HG02884 (cell line): ENCODE results near the gene ABCA1.
A peak's percentile ranks its signal among the peaks of the same experiment; 100 is the strongest.
"Not testable (repeated sequence)": the region's sequence is repeated elsewhere in the genome, so short reads cannot be mapped to it uniquely, and the experiment has no call there.

ENCODE experiments used
- ATAC-seq: cut with Tn5 transposase; IDR thresholded peaks from one replicate; pipeline ENCODE4 v1.9.1; 2021; ENCODE audit warnings: mild to moderate bottlenecking, moderate library complexity; ENCODE audit not compliant: unreplicated experiment

ABCA1 gene, protein sequence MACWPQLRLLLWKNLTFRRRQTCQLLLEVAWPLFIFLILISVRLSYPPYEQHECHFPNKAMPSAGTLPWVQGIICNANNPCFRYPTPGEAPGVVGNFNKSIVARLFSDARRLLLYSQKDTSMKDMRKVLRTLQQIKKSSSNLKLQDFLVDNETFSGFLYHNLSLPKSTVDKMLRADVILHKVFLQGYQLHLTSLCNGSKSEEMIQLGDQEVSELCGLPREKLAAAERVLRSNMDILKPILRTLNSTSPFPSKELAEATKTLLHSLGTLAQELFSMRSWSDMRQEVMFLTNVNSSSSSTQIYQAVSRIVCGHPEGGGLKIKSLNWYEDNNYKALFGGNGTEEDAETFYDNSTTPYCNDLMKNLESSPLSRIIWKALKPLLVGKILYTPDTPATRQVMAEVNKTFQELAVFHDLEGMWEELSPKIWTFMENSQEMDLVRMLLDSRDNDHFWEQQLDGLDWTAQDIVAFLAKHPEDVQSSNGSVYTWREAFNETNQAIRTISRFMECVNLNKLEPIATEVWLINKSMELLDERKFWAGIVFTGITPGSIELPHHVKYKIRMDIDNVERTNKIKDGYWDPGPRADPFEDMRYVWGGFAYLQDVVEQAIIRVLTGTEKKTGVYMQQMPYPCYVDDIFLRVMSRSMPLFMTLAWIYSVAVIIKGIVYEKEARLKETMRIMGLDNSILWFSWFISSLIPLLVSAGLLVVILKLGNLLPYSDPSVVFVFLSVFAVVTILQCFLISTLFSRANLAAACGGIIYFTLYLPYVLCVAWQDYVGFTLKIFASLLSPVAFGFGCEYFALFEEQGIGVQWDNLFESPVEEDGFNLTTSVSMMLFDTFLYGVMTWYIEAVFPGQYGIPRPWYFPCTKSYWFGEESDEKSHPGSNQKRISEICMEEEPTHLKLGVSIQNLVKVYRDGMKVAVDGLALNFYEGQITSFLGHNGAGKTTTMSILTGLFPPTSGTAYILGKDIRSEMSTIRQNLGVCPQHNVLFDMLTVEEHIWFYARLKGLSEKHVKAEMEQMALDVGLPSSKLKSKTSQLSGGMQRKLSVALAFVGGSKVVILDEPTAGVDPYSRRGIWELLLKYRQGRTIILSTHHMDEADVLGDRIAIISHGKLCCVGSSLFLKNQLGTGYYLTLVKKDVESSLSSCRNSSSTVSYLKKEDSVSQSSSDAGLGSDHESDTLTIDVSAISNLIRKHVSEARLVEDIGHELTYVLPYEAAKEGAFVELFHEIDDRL (N-terminal part only)

GRCh38 chr9:104927912-104928740 lies at the start of gene ABCA1:
Gene ABCA1, minus strand, starts transcription at chr9:104928155. Its CDS starts 24,476 bp downstream, at chr9:104903679.
- peak; percentile 35 for ATAC-seq

- no peak for ATAC-seq
Observed at GRCh38 chr9:104977580-104977979, 49.6 kb upstream of the ABCA1 start.

GRCh38 chr9:104977168-104977567 lies 49.2 kb upstream of the ABCA1 start:
- no peak for ATAC-seq

DNA sequence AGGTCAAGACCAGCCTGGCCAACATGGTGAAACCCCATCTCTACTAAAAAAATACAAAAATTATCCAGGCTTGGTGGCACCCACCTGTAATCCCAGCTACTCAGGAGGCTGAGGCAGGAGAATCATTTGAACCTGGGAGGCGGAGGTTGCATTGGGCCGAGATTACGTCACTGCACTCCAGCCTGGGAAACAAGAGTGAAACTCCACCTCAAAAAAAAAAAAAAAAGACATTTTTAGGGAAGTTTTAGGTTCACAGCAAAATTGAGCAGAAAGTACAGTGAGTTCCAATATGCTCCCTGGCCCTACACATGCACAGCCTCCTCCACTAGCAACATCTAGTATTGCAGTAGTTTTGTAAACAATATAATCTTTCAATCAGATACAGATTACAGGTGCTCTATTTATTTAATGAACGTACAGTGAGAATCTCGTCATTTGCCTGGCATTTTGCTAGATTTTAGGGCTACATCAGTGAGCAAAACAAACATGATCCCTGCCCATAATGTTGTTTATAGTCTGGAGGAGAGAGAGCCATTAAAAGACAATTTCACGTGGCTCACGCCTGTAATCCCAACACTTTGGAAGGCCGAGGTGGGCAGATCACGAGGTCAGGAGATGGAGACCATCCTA lies 48.1 kb upstream of the ABCA1 start:
- not testable (repeated sequence) for ATAC-seq

GRCh38 chr9:104974053-104974962 lies 46.4 kb upstream of the ABCA1 start:
- ATAC-seq, result no peak

- ATAC-seq, result no peak
Observed at GRCh38 chr9:104972242-104972866, 44.4 kb upstream of the ABCA1 start.

DNA sequence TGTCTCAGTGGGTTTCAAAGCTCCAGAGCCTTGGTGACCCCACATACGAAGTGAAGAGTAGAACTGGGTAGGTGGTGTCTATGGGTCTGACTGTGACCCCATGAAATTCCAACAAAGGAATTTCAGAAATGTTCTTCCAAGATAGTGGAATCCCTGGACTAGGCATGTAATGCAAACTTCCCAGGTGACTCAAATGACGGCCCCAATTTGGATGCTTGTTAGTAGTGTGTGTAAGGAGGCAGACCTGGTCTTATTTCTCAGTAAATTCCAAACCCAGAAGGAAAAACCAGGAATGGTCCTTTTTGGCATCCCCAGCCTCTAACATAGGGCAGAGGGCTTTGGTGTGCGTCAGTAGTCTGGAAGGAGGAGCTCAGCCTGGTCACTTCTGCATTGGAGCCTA lies 43.6 kb upstream of the ABCA1 start:
- ATAC-seq, result no peak

GRCh38 chr9:104970271-104970987 lies 42.5 kb upstream of the ABCA1 start:
- no peak for ATAC-seq

GRCh38 chr9:104969116-104969515 lies 41.2 kb upstream of the ABCA1 start:
- ATAC-seq, result no peak

DNA sequence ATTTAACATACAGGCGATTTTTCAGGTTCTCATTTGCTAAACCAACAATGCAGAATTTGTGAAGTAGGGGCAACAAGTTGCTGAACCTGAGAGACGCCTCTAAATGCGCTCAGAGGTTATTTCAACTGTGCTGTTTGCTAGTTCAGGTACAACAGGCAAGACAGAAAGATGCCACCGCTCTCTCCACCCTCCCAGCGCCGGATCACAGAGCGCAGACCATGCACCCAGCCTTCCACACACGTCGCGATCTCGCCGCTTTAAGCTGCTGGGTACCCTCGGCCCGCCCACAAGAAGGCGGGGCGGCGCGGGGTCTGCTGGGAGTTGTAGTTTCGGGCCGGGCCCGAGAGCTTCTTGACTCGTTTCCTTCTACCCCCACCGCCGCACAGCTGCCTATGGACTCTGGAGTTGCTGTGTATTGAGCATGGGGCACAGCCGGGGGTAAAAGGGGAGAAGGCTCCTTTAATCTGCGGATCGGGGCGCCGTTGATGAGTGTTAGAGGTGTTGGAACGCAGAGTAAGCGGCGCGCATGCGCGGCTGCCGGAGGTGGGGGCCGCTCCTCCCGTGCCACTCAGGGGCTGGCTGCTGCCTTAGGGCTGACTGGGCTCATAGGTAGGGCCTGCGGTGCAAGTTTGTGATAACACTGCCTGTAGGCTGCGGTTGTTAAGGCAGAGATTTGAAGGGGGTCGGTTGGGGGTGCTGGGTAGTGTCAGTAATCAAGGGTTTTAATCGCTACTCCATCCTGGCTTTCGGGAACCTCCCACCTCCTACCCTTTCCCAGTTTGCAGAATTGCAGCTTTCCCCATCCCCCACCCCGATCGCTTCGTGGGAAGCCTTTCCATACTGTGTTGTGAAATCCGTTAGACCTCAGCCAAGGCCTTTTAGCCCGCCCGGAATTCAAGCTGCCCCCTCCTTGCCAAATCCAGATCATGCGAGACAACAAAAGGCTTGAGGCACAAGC lies 40.3 kb upstream of the ABCA1 start:
- peak; percentile 98 for ATAC-seq

GRCh38 chr9:104963076-104963475 lies 35.1 kb upstream of the ABCA1 start:
- no peak for ATAC-seq

DNA sequence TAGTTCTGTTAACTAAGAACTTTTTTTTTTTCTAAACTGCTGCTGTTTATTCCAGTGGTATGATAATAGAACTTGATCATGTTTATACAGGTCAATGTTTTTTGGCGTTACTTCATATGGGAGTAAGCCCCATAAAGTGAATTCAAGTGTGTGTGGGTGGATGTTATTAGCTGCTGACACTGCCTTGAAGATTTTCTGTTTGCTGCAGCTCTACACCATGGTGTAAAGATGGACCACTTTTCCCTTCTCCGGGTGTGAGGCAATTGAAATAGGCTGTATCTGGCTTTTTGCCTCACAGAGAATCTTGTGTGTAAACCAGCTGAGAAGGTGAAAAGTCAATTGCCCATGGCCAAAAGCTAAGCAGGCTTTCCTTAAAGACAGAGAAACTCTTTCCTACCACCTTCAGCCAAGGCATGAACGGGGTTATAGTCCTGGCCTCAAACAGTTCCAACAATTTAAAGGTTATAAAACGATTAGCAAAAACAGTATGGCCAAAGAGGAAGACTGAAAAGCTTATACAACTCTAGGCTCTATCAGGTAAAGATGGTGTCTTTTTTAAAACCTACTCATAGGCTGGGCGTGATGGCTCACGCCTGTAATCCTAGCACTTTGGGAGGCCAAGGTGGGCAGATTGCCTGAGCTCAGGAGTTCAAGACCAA lies 33.9 kb upstream of the ABCA1 start:
- no peak for ATAC-seq

- peak; percentile 95 for ATAC-seq
Observed at GRCh38 chr9:104961238-104961637, 33.3 kb upstream of the ABCA1 start.

DNA sequence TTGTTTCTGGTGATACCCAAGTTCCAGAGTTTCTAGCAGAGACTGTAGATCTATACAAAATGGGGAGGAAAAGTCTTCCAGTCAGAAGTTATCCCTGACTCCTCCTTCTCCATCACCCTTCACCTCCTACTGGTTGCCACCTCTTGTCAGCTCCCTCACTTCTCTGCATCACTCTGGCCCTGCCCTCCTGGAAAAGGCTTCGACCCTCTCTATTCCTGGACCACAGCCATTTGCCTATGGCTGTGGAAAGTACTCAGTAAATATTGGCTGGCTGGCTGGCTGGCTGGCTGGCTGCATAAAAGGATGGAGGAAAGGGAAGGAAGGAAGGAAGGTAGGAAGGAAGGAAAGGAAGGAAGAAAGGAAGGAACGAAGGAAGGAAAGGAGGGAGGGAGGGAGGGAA lies 32.7 kb upstream of the ABCA1 start:
- ATAC-seq, result no peak

- no peak for ATAC-seq
Observed at GRCh38 chr9:104958751-104959150, 30.8 kb upstream of the ABCA1 start.

- not testable (repeated sequence) for ATAC-seq
Observed at GRCh38 chr9:104958006-104958405, 30.1 kb upstream of the ABCA1 start.
